WTC11 (cell line): ENCODE data around the gene BBOX1. TPM values are rescaled to one million over a fixed set of nuclear protein-coding genes. Genes with fewer than 3 reads are reported as not detected.

ENCODE experiments used
- ATAC-seq: fragments of 200-7000 bp; cut with Tn5 transposase; 2 replicates; pipeline ENCODE4 v1.10.0; 2021; ENCODE audit warnings: mild to moderate bottlenecking, moderate library complexity
- CTCF ChIA-PET: fragments of 300-600 bp; sonication (Branson Sonifier 250); formaldehyde crosslinking; loops from one replicate; lab custom pipeline; 2021; ENCODE audit warnings: antibody characterized with exemption; lab: Charles Lee
- POLR2A ChIA-PET: fragments of 350-600 bp; sonication (Branson Sonifier 250); formaldehyde crosslinking; loops from one replicate; lab custom pipeline; 2021; ENCODE audit warnings: antibody characterized with exemption; lab: Charles Lee
- DNase-seq: peaks from one replicate; pipeline ENCODE4 v3.0.0; 2021; ENCODE audit warnings: low spot score
- H3K27ac Mint-ChIP-seq: 2 replicates; pipeline ENCODE4 v1.8.0; 2021; ENCODE audit warnings: mixed read lengths
- H3K27me3 Mint-ChIP-seq: 2 replicates; pipeline ENCODE4 v1.8.0; 2021; ENCODE audit warnings: low read depth, mild to moderate bottlenecking, moderate library complexity, mixed read lengths
- H3K36me3 Mint-ChIP-seq: 2 replicates; pipeline ENCODE4 v1.8.0; 2021; ENCODE audit warnings: mixed read lengths
- H3K4me1 Mint-ChIP-seq: 2 replicates; pipeline ENCODE4 v1.8.0; 2022; ENCODE audit warnings: mixed read lengths
- H3K4me3 Mint-ChIP-seq: 2 replicates; pipeline ENCODE4 v1.8.0; 2021; ENCODE audit warnings: mild to moderate bottlenecking, moderate library complexity, mixed read lengths
- H3K9me3 Mint-ChIP-seq: 2 replicates; pipeline ENCODE4 v1.8.0; 2021; ENCODE audit warnings: mixed read lengths
- ATF2 ChIP-seq: sonication (generic); formaldehyde crosslinking; IDR thresholded peaks from 2 replicates; pipeline ENCODE4 v1.8.1; 2022; ENCODE audit warnings: low read depth, missing genetic modification reagents, borderline replicate concordance
- ATF3 ChIP-seq: sonication (generic); formaldehyde crosslinking; conservative IDR thresholded peaks from 2 replicates; pipeline ENCODE4 v1.8.1; 2022; ENCODE audit warnings: mild to moderate bottlenecking, missing genetic modification reagents
- CREB1 ChIP-seq: sonication (generic); formaldehyde crosslinking; IDR thresholded peaks from 2 replicates; pipeline ENCODE4 v1.8.0; 2023; ENCODE audit warnings: mild to moderate bottlenecking, missing genetic modification reagents
- E2F4 ChIP-seq: sonication (generic); formaldehyde crosslinking; IDR thresholded peaks from 2 replicates; pipeline ENCODE4 v1.8.1; 2022; ENCODE audit warnings: low read depth, mild to moderate bottlenecking, moderate library complexity, missing genetic modification reagents, borderline replicate concordance
- FOXP1 ChIP-seq: sonication (generic); formaldehyde crosslinking; IDR thresholded peaks from 2 replicates; pipeline ENCODE4 v1.8.0; 2022; ENCODE audit warnings: missing genetic modification reagents, mild to moderate bottlenecking, moderate library complexity, borderline replicate concordance
- HMGXB4 ChIP-seq: sonication (generic); formaldehyde crosslinking; IDR thresholded peaks from 2 replicates; pipeline ENCODE4 v1.8.1; 2023; ENCODE audit warnings: mild to moderate bottlenecking, moderate library complexity, missing genetic modification reagents
- IRF2 ChIP-seq: sonication (generic); formaldehyde crosslinking; IDR thresholded peaks from 2 replicates; pipeline ENCODE4 v1.8.0; 2022; ENCODE audit warnings: low read depth, missing genetic modification reagents, borderline replicate concordance
- JAZF1 ChIP-seq: fragments of 250-450 bp; sonication (Bioruptor Pico); IDR thresholded peaks from 2 replicates; pipeline ENCODE4 v1.9.0; 2021; ENCODE audit warnings: moderate library complexity, mild to moderate bottlenecking, inconsistent platforms
- MXD4 ChIP-seq: fragments of 250-450 bp; sonication (Bioruptor Pico); IDR thresholded peaks from 2 replicates; pipeline ENCODE4 v1.8.0; 2021; ENCODE audit warnings: mild to moderate bottlenecking, moderate library complexity, borderline replicate concordance
- NFYB ChIP-seq: sonication (generic); formaldehyde crosslinking; conservative IDR thresholded peaks from 2 replicates; pipeline ENCODE4 v1.8.0; 2022; ENCODE audit warnings: low read depth, missing genetic modification reagents
- PRDM15 ChIP-seq: sonication (generic); formaldehyde crosslinking; IDR thresholded peaks from 2 replicates; pipeline ENCODE4 v1.8.0; 2022; ENCODE audit warnings: missing genetic modification reagents
- SP1 ChIP-seq: sonication (generic); formaldehyde crosslinking; conservative IDR thresholded peaks from 2 replicates; pipeline ENCODE4 v1.8.1; 2022; ENCODE audit warnings: missing genetic modification reagents
- USF1 ChIP-seq: sonication (generic); formaldehyde crosslinking; IDR thresholded peaks from 2 replicates; pipeline ENCODE4 v1.8.0; 2022; ENCODE audit warnings: mild to moderate bottlenecking, missing genetic modification reagents
- ZBTB43 ChIP-seq: sonication (generic); formaldehyde crosslinking; IDR thresholded peaks from 2 replicates; pipeline ENCODE4 v1.8.1; 2023; ENCODE audit warnings: mild to moderate bottlenecking, missing genetic modification reagents
- ZNF121 ChIP-seq: sonication (generic); formaldehyde crosslinking; IDR thresholded peaks from 2 replicates; pipeline ENCODE4 v1.8.0; 2023; ENCODE audit warnings: missing genetic modification reagents
- ZNF281 ChIP-seq: sonication (generic); formaldehyde crosslinking; IDR thresholded peaks from 2 replicates; pipeline ENCODE4 v1.8.0; 2023; ENCODE audit warnings: mild to moderate bottlenecking, missing genetic modification reagents
- ZNF317 ChIP-seq: sonication (generic); formaldehyde crosslinking; IDR thresholded peaks from 2 replicates; pipeline ENCODE4 v1.8.1; 2023; ENCODE audit warnings: low read depth, mild to moderate bottlenecking, moderate library complexity, missing genetic modification reagents, borderline replicate concordance
- ZNF532 ChIP-seq: fragments of 250-450 bp; sonication (Bioruptor Pico); IDR thresholded peaks from 2 replicates; pipeline ENCODE4 v1.9.0; 2021; ENCODE audit warnings: mild to moderate bottlenecking, borderline replicate concordance
- total RNA-seq: library from RNA; stranded (reverse); gene quantifications from 3 replicates; pipeline ENCODE4 v1.2.3, GENCODE V29; 2021

The BBOX1 gene
- total RNA-seq, 1 experiment from 2014 or later: not detected

GRCh38 chr11:27097551-27097950, 56.9 kb downstream of the BBOX1 start (continued):
- TF ChIP-seq ZNF532 (CRISPR knock-in tag) (no peak), HMGXB4 (no peak), FOXP1 (CRISPR knock-in tag) (no peak)

GRCh38 chr11:27100534-27100933, 59.9 kb downstream of the BBOX1 start:
- Mint-ChIP-seq H3K4me3 (no peak overlapping the region), H3K9me3 (no peaks in the 10 kb centered on the region), H3K36me3 (no peaks in the 10 kb centered on the region), H3K4me1 (no peaks in the 10 kb centered on the region), H3K27me3 (no peaks in the 10 kb centered on the region), H3K27ac (no peak overlapping the region)
- ChIA-PET POLR2A (no interaction called here), CTCF (no interaction called here)
- no peak for DNase-seq
- no peak for ATAC-seq
- TF ChIP-seq JAZF1 (CRISPR knock-in tag): no peak
- TF ChIP-seq IRF2 (CRISPR knock-in tag): no peak
- no peak for TF ChIP-seq USF1
- TF ChIP-seq MXD4 (CRISPR knock-in tag): no peak
- TF ChIP-seq ZBTB43: no peak
- no peak for TF ChIP-seq SP1 (CRISPR knock-in tag)
- no peak for TF ChIP-seq NFYB (CRISPR knock-in tag)
- no peak for TF ChIP-seq ZNF121 (CRISPR knock-in tag)
- TF ChIP-seq ATF2: no peak
- TF ChIP-seq PRDM15 (CRISPR knock-in tag): no peak
- no peak for TF ChIP-seq ZNF281
- TF ChIP-seq E2F4 (CRISPR knock-in tag): no peak
- TF ChIP-seq ATF3 (CRISPR knock-in tag): no peak
- no peak for TF ChIP-seq ZNF317 (CRISPR knock-in tag)
- TF ChIP-seq CREB1 (CRISPR knock-in tag): no peak
